Measurements from ENCODE around the gene ANKRD12.

The ANKRD12 gene

GRCh38 chr18:9177466-9177865 is 40.9 kb downstream of the ANKRD12 start:
- Histone ChIP-seq H3K4me3 (no peak overlapping the region), H3K9me3 (no peaks in the 10 kb centered on the region), H3K36me3 (peaks cover 0 to under 1% (median 0%) of the 10 kb centered on the region in 3 donors), H3K4me1 (peaks cover 0 to 57% (median 21%) of the 10 kb centered on the region in 4 donors), H3K27me3 (no peaks in the 10 kb centered on the region), H3K27ac (no peak overlapping the region)
- intact Hi-C loops (cut with DNase I; ENCODE audit: low total_unique reads): no loop called here
- no peak for DNase-seq
- TF ChIP-seq, protein P1, sequence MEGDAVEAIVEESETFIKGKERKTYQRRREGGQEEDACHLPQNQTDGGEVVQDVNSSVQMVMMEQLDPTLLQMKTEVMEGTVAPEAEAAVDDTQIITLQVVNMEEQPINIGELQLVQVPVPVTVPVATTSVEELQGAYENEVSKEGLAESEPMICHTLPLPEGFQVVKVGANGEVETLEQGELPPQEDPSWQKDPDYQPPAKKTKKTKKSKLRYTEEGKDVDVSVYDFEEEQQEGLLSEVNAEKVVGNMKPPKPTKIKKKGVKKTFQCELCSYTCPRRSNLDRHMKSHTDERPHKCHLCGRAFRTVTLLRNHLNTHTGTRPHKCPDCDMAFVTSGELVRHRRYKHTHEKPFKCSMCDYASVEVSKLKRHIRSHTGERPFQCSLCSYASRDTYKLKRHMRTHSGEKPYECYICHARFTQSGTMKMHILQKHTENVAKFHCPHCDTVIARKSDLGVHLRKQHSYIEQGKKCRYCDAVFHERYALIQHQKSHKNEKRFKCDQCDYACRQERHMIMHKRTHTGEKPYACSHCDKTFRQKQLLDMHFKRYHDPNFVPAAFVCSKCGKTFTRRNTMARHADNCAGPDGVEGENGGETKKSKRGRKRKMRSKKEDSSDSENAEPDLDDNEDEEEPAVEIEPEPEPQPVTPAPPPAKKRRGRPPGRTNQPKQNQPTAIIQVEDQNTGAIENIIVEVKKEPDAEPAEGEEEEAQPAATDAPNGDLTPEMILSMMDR (IDR thresholded peaks at IDR 0.05): no peak

- DNase-seq: no peak
- no peaks in the 10 kb centered on the region for H3K9me3 ChIP-seq
- H3K36me3 ChIP-seq: peaks cover 6 to 9% (median 7%) of the 10 kb centered on the region in 3 donors
- no peak overlapping the region for H3K4me3 ChIP-seq
- intact Hi-C loops (cut with DNase I; ENCODE audit: low total_unique reads): no loop called here
- H3K4me1 ChIP-seq: peaks cover 0 to 51% (median 16%) of the 10 kb centered on the region in 4 donors
- TF ChIP-seq, protein P1 (IDR thresholded peaks at IDR 0.05): no peak
- no peak overlapping the region for H3K27ac ChIP-seq
- H3K27me3 ChIP-seq: no peaks in the 10 kb centered on the region
Measured at GRCh38 chr18:9178557-9178956, 42.0 kb downstream of the ANKRD12 start.

DNA sequence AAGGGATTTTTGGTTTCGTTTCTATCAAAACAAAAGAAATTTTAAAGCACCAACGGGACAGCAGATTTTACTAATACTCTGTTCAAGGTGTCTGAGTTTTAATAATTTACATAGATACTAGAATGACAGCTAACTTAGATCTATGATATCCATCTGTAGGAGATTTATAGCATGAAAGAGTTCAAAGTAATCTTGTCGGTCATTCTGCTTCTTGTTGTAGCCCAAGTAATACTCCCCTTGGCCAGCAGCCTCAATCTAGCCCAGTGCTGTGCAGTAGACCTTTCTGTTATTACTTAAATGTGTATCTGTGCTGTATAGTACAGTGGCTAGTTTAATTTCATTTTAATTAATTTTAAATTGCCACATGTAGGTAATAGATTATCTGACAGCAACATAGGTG is 44.7 kb downstream of the ANKRD12 start:
- peaks cover 0 to 31% (median 13%) of the 10 kb centered on the region in 4 donors for H3K4me1 ChIP-seq
- TF ChIP-seq, protein P1 (IDR thresholded peaks at IDR 0.05): no peak
- no peaks in the 10 kb centered on the region for H3K9me3 ChIP-seq
- no peak for DNase-seq
- peaks cover 9 to 14% (median 13%) of the 10 kb centered on the region in 3 donors for H3K36me3 ChIP-seq
- no peak overlapping the region for H3K4me3 ChIP-seq
- intact Hi-C loops (cut with DNase I; ENCODE audit: low total_unique reads): no loop called here
- no peaks in the 10 kb centered on the region for H3K27me3 ChIP-seq
- H3K27ac ChIP-seq: no peak overlapping the region

DNA sequence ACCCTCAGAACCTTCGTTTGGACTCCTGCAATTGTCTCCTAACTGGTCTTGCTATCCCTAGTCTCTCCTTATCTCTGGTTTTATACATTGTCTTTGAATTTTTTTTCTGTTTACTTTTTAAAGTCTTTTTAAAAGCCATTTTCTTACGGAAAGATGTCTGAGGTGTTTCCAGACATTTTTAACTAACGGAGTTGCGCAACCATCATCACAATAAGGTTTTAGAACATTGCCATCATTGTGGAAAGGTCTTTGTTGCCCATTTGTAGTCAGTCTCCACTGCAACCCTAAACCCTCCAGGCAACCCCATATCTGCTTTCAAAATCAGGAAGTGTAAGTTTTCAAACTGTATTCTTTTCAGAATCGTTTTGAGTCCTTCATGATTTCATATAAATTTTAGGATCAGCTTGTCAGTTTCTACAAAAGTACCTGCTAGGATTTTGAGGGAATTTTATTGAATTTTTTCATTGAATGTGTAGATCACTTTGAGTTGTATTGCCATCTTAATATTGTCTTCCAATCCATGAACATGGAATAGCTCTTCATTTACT is 46.3 kb downstream of the ANKRD12 start:
- no peak overlapping the region for H3K27ac ChIP-seq
- TF ChIP-seq, protein P1 (IDR thresholded peaks at IDR 0.05): no peak
- intact Hi-C loops (cut with DNase I; ENCODE audit: low total_unique reads): no loop called here

DNA sequence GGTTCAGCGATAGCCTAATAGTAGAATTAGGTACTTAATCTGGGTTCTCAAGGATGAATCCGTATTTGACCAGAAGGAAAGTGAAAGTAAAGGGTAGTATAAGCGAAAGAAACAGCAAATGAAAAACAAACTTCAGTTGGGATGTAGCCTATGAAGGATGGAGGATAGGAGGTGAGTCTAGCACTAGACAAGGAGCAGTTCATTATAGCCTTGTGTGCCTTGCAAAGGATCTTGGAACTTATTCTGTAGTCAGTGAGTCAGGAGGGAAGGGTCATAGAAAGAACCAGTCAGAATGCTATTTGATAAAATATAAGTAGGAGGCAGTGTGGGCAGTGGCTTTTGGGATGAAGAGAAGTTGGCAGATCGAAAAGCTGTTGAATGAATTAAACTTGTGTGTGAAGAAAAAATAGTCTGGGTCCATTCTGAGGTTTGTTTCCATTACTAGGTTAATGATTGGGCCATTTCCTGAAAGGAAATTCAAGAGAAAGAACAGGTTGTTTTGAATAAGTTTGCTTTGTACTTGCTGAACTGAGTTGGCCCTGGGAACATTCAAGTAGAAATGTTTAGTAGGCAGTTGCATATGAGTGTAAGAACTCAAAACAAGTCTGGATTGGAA is 48.5 kb downstream of the ANKRD12 start:
- H3K36me3 ChIP-seq: peaks cover 13 to 15% (median 14%) of the 10 kb centered on the region in 3 donors
- H3K4me3 ChIP-seq: no peak overlapping the region
- TF ChIP-seq, protein P1 (IDR thresholded peaks at IDR 0.05): no peak
- H3K9me3 ChIP-seq: no peaks in the 10 kb centered on the region
- peaks cover 0 to 31% (median 18%) of the 10 kb centered on the region in 4 donors for H3K4me1 ChIP-seq
- no peak for DNase-seq
- no peaks in the 10 kb centered on the region for H3K27me3 ChIP-seq
- H3K27ac ChIP-seq: no peak overlapping the region
- intact Hi-C loops (cut with DNase I; ENCODE audit: low total_unique reads): no loop called here

More for the DNA sequence above, 46.3 kb downstream of the ANKRD12 start:
- Histone ChIP-seq H3K36me3 (peaks cover 13 to 15% (median 14%) of the 10 kb centered on the region in 3 donors), H3K27me3 (no peaks in the 10 kb centered on the region), H3K4me3 (no peak overlapping the region), H3K4me1 (peaks cover 0 to 17% (median 7%) of the 10 kb centered on the region in 4 donors), H3K9me3 (no peaks in the 10 kb centered on the region)
- no peak for DNase-seq

All from tibial artery (tissue), 4 donors.